ENCODE results near the gene PPID.
"Not testable (repeated sequence)": the region's sequence is repeated elsewhere in the genome, so short reads cannot be mapped to it uniquely, and the experiment has no call there.

The PPID gene

GRCh38 chr4:158759539-158759938 is 36.3 kb upstream of the PPID start:
- H3K27ac ChIP-seq (ENCODE audit: low read depth, low read length); H3K4me1 ChIP-seq (ENCODE audit: control insufficient read depth, insufficient read depth, low read length); H3K4me3 ChIP-seq (ENCODE audit: low read depth, low read length); H3K9me3 ChIP-seq (ENCODE audit: control insufficient read depth, insufficient read depth, low read depth, low read length); H3K36me3 ChIP-seq (ENCODE audit: control insufficient read depth, insufficient read depth, low read length); H3K27me3 ChIP-seq (ENCODE audit: control insufficient read depth, insufficient read depth, low read length); H3K9ac ChIP-seq (ENCODE audit: low read length): not testable (repeated sequence)

- Histone ChIP-seq H3K27me3 (ENCODE audit: control insufficient read depth, insufficient read depth, low read length) (no peaks in the 10 kb centered on the region), H3K4me1 (ENCODE audit: control insufficient read depth, insufficient read depth, low read length) (no peaks in the 10 kb centered on the region), H3K27ac (ENCODE audit: low read depth, low read length) (no peak overlapping the region), H3K9ac (ENCODE audit: low read length) (no peak overlapping the region), H3K36me3 (ENCODE audit: control insufficient read depth, insufficient read depth, low read length) (no peaks in the 10 kb centered on the region), H3K4me3 (ENCODE audit: low read depth, low read length) (no peak overlapping the region), H3K9me3 (ENCODE audit: control insufficient read depth, insufficient read depth, low read depth, low read length) (peaks cover 10% of the 10 kb centered on the region; the same call in 1 of the 2 replicates)
Observed at GRCh38 chr4:158758703-158759102, 35.5 kb upstream of the PPID start.

GRCh38 chr4:158758142-158758541 is 34.9 kb upstream of the PPID start:
- no peak overlapping the region for H3K27ac ChIP-seq (ENCODE audit: low read depth, low read length)

DNA sequence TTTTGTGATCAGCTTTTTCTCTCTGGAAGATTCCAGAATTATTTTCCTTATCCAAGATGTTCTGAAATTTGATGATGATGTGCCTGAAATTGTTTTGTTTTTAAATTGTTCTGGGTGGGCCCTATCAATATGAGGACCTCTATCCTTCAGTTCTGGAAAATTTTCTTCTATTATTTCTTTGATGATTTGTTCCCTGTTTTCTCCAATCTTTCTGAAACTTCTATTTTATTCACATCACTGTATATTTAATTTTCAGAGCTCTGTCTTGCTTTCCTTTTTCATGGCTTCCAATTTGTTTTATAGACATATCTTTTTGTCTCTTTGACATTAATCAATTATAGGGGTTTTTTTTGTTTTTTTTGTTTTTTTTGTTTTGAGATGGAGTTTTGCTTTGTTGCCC is 33.4 kb upstream of the PPID start:
- H3K9me3 ChIP-seq (ENCODE audit: control insufficient read depth, insufficient read depth, low read depth, low read length), result peaks cover 10% of the 10 kb centered on the region; the same call in 1 of the 2 replicates
- no peak overlapping the region for H3K9ac ChIP-seq (ENCODE audit: low read length)
- H3K4me3 ChIP-seq (ENCODE audit: low read depth, low read length), result no peak overlapping the region
- H3K4me1 ChIP-seq (ENCODE audit: control insufficient read depth, insufficient read depth, low read length), result no peaks in the 10 kb centered on the region
- H3K27me3 ChIP-seq (ENCODE audit: control insufficient read depth, insufficient read depth, low read length), result no peaks in the 10 kb centered on the region
- H3K36me3 ChIP-seq (ENCODE audit: control insufficient read depth, insufficient read depth, low read length), result no peaks in the 10 kb centered on the region
- H3K27ac ChIP-seq (ENCODE audit: low read depth, low read length), result no peak overlapping the region

More at GRCh38 chr4:158758142-158758541, 34.9 kb upstream of the PPID start:
- Histone ChIP-seq H3K36me3 (ENCODE audit: control insufficient read depth, insufficient read depth, low read length) (no peaks in the 10 kb centered on the region), H3K27me3 (ENCODE audit: control insufficient read depth, insufficient read depth, low read length) (no peaks in the 10 kb centered on the region), H3K9ac (ENCODE audit: low read length) (no peak overlapping the region), H3K4me3 (ENCODE audit: low read depth, low read length) (no peak overlapping the region), H3K4me1 (ENCODE audit: control insufficient read depth, insufficient read depth, low read length) (no peaks in the 10 kb centered on the region), H3K9me3 (ENCODE audit: control insufficient read depth, insufficient read depth, low read depth, low read length) (peaks cover 10% of the 10 kb centered on the region; the same call in 1 of the 2 replicates)

DNA sequence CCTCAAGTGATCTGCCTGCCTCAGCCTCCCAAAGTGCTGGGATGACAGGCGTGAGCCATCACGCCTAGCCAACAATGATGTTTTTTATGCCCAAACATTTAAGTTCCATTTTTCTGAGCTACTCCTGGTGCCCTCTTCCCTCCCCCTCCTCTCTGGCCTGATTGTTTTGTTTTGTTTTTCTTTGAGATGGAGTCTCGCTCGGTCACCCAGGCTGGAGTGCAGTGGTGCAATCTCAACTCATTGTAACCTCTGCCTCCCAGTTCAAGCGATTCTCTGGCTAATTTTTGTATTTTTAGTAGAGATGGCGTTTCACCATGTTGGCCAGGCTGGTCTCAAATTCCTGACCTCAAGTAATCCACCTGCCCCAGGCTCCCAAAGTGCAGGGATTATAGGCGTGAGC is 32.6 kb upstream of the PPID start:
- not testable (repeated sequence) for H3K4me3 ChIP-seq (ENCODE audit: low read depth, low read length); H3K9me3 ChIP-seq (ENCODE audit: control insufficient read depth, insufficient read depth, low read depth, low read length); H3K27me3 ChIP-seq (ENCODE audit: control insufficient read depth, insufficient read depth, low read length); H3K36me3 ChIP-seq (ENCODE audit: control insufficient read depth, insufficient read depth, low read length); H3K4me1 ChIP-seq (ENCODE audit: control insufficient read depth, insufficient read depth, low read length); H3K9ac ChIP-seq (ENCODE audit: low read length); H3K27ac ChIP-seq (ENCODE audit: low read depth, low read length)

- Histone ChIP-seq H3K27ac (ENCODE audit: low read depth, low read length) (no peak overlapping the region), H3K4me1 (ENCODE audit: control insufficient read depth, insufficient read depth, low read length) (no peaks in the 10 kb centered on the region), H3K4me3 (ENCODE audit: low read depth, low read length) (no peak overlapping the region), H3K9me3 (ENCODE audit: control insufficient read depth, insufficient read depth, low read depth, low read length) (peaks cover 10% of the 10 kb centered on the region; the same call in 1 of the 2 replicates), H3K36me3 (ENCODE audit: control insufficient read depth, insufficient read depth, low read length) (no peaks in the 10 kb centered on the region), H3K27me3 (ENCODE audit: control insufficient read depth, insufficient read depth, low read length) (no peaks in the 10 kb centered on the region), H3K9ac (ENCODE audit: low read length) (no peak overlapping the region)
Observed at GRCh38 chr4:158754385-158755180, 31.4 kb upstream of the PPID start.

DNA sequence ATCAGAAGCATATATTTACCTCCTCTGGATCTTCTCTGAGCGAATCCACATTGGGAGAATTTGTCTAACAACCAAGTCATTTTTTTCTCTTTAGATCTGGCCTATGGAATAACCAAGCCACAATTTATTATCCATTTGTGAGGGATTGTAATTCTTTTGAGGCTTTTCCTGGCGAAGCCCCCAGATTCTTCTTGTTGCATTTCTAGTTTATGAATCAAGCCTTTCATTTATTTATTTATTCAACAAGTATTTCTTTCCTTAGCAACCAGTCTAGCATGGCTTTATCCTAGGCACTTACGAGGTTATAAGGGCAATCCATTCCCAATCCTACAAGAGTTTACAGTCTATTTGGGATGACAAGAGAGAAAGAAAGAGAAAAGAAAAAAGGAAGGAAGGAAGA is 27.2 kb upstream of the PPID start:
- H3K4me1 ChIP-seq (ENCODE audit: control insufficient read depth, insufficient read depth, low read length), result no peaks in the 10 kb centered on the region
- no peak overlapping the region for H3K4me3 ChIP-seq (ENCODE audit: low read depth, low read length)
- no peaks in the 10 kb centered on the region for H3K27me3 ChIP-seq (ENCODE audit: control insufficient read depth, insufficient read depth, low read length)
- no peaks in the 10 kb centered on the region for H3K36me3 ChIP-seq (ENCODE audit: control insufficient read depth, insufficient read depth, low read length)
- H3K9me3 ChIP-seq (ENCODE audit: control insufficient read depth, insufficient read depth, low read depth, low read length), result peaks cover 5% of the 10 kb centered on the region
- H3K27ac ChIP-seq (ENCODE audit: low read depth, low read length), result no peak overlapping the region
- H3K9ac ChIP-seq (ENCODE audit: low read length), result no peak overlapping the region

DNA sequence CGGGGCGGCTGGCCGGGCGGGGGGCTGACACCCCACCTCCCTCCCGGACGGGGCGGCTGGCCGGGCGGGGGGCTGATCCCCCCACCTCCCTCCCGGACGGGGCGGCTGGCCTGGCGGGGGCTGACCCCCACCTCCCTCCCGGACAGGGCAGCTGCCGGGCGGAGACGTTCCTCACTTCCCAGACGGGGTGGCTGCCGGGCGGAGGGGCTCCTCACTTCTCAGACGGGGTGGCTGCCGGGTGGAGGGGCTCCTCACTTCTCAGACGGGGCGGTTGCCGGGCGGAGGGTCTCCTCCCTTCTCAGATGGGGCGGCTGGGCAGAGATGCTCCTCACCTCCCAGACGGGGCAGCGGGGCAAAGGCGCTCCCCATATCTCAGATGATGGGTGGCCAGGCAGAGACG is 23.3 kb upstream of the PPID start:
- H3K9me3 ChIP-seq (ENCODE audit: control insufficient read depth, insufficient read depth, low read depth, low read length); H3K4me1 ChIP-seq (ENCODE audit: control insufficient read depth, insufficient read depth, low read length); H3K27me3 ChIP-seq (ENCODE audit: control insufficient read depth, insufficient read depth, low read length); H3K9ac ChIP-seq (ENCODE audit: low read length); H3K4me3 ChIP-seq (ENCODE audit: low read depth, low read length); H3K36me3 ChIP-seq (ENCODE audit: control insufficient read depth, insufficient read depth, low read length); H3K27ac ChIP-seq (ENCODE audit: low read depth, low read length): not testable (repeated sequence)

DNA sequence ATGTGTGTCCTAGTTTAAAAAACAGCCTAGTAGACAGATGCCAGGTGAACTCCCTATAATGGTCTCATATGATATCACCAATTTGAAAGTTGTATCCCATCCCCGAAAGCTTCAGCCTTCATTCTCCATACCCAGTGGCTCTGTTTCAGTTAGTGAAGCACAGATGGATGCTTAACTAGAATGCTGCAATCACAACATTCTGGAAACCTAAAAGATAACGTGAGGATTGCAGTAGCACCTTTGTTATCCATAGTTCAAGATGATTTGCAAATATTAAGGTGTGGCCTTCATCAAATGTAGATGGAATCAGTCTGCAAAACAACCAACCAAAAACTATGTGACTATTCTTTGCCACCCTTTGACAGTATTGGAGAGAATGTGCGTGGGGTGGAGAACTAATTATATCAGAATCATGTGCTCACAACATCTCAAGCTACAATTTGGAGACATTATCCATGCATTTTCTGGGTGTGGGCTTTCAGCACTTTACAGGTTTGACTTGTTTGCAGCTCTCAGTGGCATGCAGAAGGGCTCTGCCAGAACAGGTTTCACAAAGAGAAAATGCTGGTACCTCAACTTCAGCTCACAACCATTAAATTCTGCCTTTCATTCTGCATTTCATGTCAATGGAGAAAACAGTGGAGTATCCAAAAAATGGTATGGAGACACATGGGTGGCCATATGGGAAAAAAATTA is 18.3 kb upstream of the PPID start:
- Histone ChIP-seq H3K9me3 (ENCODE audit: control insufficient read depth, insufficient read depth, low read depth, low read length) (peaks cover 3% of the 10 kb centered on the region), H3K27me3 (ENCODE audit: control insufficient read depth, insufficient read depth, low read length) (no peaks in the 10 kb centered on the region), H3K4me3 (ENCODE audit: low read depth, low read length) (no peak overlapping the region), H3K36me3 (ENCODE audit: control insufficient read depth, insufficient read depth, low read length) (no peaks in the 10 kb centered on the region), H3K27ac (ENCODE audit: low read depth, low read length) (no peak overlapping the region), H3K4me1 (ENCODE audit: control insufficient read depth, insufficient read depth, low read length) (no peaks in the 10 kb centered on the region), H3K9ac (ENCODE audit: low read length) (no peak overlapping the region)

GRCh38 chr4:158739600-158739999 is 16.4 kb upstream of the PPID start:
- no peaks in the 10 kb centered on the region for H3K4me1 ChIP-seq (ENCODE audit: control insufficient read depth, insufficient read depth, low read length)

GRCh38 chr4:158738866-158739265 is 15.7 kb upstream of the PPID start:
- no peak overlapping the region for H3K4me3 ChIP-seq (ENCODE audit: low read depth, low read length)
- H3K4me1 ChIP-seq (ENCODE audit: control insufficient read depth, insufficient read depth, low read length), result no peaks in the 10 kb centered on the region
- no peaks in the 10 kb centered on the region for H3K36me3 ChIP-seq (ENCODE audit: control insufficient read depth, insufficient read depth, low read length)
- H3K9me3 ChIP-seq (ENCODE audit: control insufficient read depth, insufficient read depth, low read depth, low read length), result no peaks in the 10 kb centered on the region
- no peak overlapping the region for H3K9ac ChIP-seq (ENCODE audit: low read length)
- H3K27me3 ChIP-seq (ENCODE audit: control insufficient read depth, insufficient read depth, low read length), result no peaks in the 10 kb centered on the region
- H3K27ac ChIP-seq (ENCODE audit: low read depth, low read length), result no peak overlapping the region

More at GRCh38 chr4:158739600-158739999, 16.4 kb upstream of the PPID start:
- no peak overlapping the region for H3K4me3 ChIP-seq (ENCODE audit: low read depth, low read length)
- no peak overlapping the region for H3K27ac ChIP-seq (ENCODE audit: low read depth, low read length)
- H3K36me3 ChIP-seq (ENCODE audit: control insufficient read depth, insufficient read depth, low read length), result no peaks in the 10 kb centered on the region
- H3K27me3 ChIP-seq (ENCODE audit: control insufficient read depth, insufficient read depth, low read length), result no peaks in the 10 kb centered on the region
- H3K9ac ChIP-seq (ENCODE audit: low read length), result no peak overlapping the region
- peaks cover 2% of the 10 kb centered on the region; the same call in 1 of the 2 replicates for H3K9me3 ChIP-seq (ENCODE audit: control insufficient read depth, insufficient read depth, low read depth, low read length)
